ENCODE measurements around the gene SOCS1. TPM values are rescaled to one million over a fixed set of nuclear protein-coding genes. Genes with fewer than 3 reads are reported as not detected.

Gene SOCS1
- total and polyA plus RNA-seq, 2 of the 8 experiments (the other 6 are each of a cell fraction or from before 2014, with no cell fraction given): 21.0 to 48.9 TPM

DNA sequence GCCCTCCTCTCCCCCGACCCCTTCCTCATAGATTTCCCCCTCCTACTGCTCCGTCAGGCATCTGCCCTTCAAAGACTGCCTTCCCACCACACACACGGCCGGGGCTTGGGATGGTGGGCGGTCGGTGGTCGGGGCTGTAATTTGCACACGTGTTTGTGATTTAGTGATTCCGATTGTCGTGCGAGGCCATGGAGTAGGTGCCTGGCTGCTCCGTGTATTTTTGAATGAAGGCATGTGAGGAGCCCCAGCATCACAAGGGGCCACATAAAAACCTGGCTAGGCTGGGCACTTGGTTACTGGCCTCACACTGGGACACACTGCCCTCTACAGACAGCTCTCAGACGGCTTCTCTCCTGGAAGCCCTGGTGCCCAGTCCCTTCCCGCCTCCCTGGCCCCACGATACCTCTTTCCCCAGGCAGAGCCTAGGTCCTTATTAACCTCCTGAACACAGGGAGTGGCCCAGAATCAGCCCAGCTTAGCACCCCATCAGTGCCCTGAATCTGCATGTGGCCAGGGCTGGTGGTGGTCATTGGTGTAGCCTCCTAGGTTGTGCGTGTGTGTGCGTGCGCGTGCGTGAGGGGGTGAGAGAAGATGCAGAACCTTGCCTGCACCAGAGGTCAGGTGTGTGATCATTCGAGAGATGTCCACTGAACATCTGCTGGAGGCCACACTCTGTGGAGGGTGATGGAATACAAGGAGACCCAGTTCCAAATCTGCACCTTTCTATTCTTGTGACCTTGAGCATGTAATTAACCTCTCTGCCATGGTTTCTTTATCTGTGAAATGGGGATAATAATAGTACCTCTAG is 1.3 kb upstream of the SOCS1 start:
- ChIA-PET CTCF (ENCODE audit: partially characterized antibody) (interaction anchor here (0.6 to 6.8 kb wide), 36 partner anchors 10 to 450 kb away, joined by 3 to 79 read pairs (median 5); partner anchors contain the start of genes PRM3 and TNP2), POLR2A (ENCODE audit: partially characterized antibody) (interaction anchor here (0.9 to 4.6 kb wide), 21 partner anchors 11 to 292 kb away, joined by 3 to 32 read pairs (median 10); partner anchors contain the start of genes PRM3 and TNP2)
- Histone ChIP-seq H4K5ac (ENCODE audit: insufficient read length, low read depth, low read length) (no peak overlapping the region), H2BK12ac (ENCODE audit: low read depth, low read length) (peak overlapping the region; percentile 82; the same call in 1 of the 2 replicates), H3K27me3 (replicated peaks in 1 of 4; ENCODE audit: control insufficient read depth in 3 of 4, extremely low read depth in 1 of 4, insufficient read depth in 3 of 4, low read length in 3 of 4) (no peaks in the 10 kb centered on the region; a peak in 2 of 7 replicates), H3K79me1 (ENCODE audit: low read depth, low read length) (peaks cover 4% of the 10 kb centered on the region; the same call in 1 of the 2 replicates), H2BK120ac (replicated peaks; ENCODE audit: low read depth, low read length) (peak overlapping the region; percentile 69), H3K23ac (ENCODE audit: insufficient read length) (no peak overlapping the region), H3K9ac (replicated peaks in 1 of 4; ENCODE audit: extremely low read depth in 1 of 4, low read depth in 3 of 4, low read length in 3 of 4) (0 out of 7 replicates have a peak overlapping the region, but pooled peaks of 1 of the 4 experiments have one; percentile 8), H2BK15ac (ENCODE audit: low read length) (no peak overlapping the region), H3K23me2 (ENCODE audit: low read depth, low read length) (peaks cover 13% of the 10 kb centered on the region), H2AFZ (ENCODE audit: low read length) (peak overlapping the region; percentile 60; the same call in 1 of the 2 replicates), H3K4me1 (replicated peaks in 1 of 4; ENCODE audit: control insufficient read depth in 3 of 4, insufficient read depth in 4 of 4, low read length in 3 of 4) (peaks cover 0 to 22% (median 8%) of the 10 kb centered on the region in 4 experiments; a peak in 5 of 7 replicates), H3K18ac (ENCODE audit: extremely low read depth, low read length) (peak overlapping the region; percentile 72), H3K36me3 (ENCODE audit: control insufficient read depth in 2 of 4, insufficient read depth in 4 of 4, low read length in 3 of 4) (peaks cover 0 to 8% (median 5%) of the 10 kb centered on the region in 4 experiments; a peak in 5 of 8 replicates), H3K14ac (ENCODE audit: insufficient read length) (no peak overlapping the region), H3K56ac (replicated peaks; ENCODE audit: insufficient read length, low read depth, low read length) (peak overlapping the region; percentile 32), H2BK20ac (ENCODE audit: low read length) (peak overlapping the region; percentile 55; the same call in 1 of the 2 replicates), H3K4me3 (ENCODE audit: extremely low read depth in 1 of 4, insufficient read depth in 2 of 4, low read depth in 3 of 4, low read length in 4 of 4) (peak overlapping the region; percentile 61 to 97 (median 69)), H4K8ac (ENCODE audit: extremely low read depth, insufficient read depth, low read length) (0 out of 2 replicates have a peak overlapping the region, but pooled peaks have one; percentile 31), H4K20me1 (replicated peaks in 1 of 2; ENCODE audit: control insufficient read depth in 1 of 2, insufficient read depth in 2 of 2, low read length in 2 of 2) (peaks cover 8 to 20% of the 10 kb centered on the region in 2 experiments), H2BK5ac (ENCODE audit: low read depth, low read length) (peak overlapping the region; percentile 27; the same call in 1 of the 2 replicates), H4K91ac (replicated peaks; ENCODE audit: insufficient read length, low read length) (peak overlapping the region; percentile 94), H3K27ac (ENCODE audit: low read depth, low read length) (no peak overlapping the region), H3K4ac (replicated peaks; ENCODE audit: insufficient read length, low read depth, low read length) (peak overlapping the region; percentile 87), H3K9me3 (ENCODE audit: insufficient read depth in 2 of 2, low read depth in 1 of 2, low read length in 1 of 2) (no peaks in the 10 kb centered on the region), H3K4me2 (ENCODE audit: insufficient read depth in 1 of 2, low read depth in 2 of 2, low read length in 2 of 2) (peak overlapping the region; percentile 36 to 96), H3K79me2 (ENCODE audit: control insufficient read depth in 1 of 2, insufficient read depth in 2 of 2, low read length in 2 of 2) (peaks cover 0 to 28% of the 10 kb centered on the region in 2 experiments; a peak in 2 of 4 replicates), H2AK5ac (ENCODE audit: low read depth, low read length) (no peak overlapping the region)
- DNase-seq (ENCODE audit: low read depth in 1 of 2, low spot score in 2 of 2) (peak in 1 of 2 experiments; percentile 81), FAIRE-seq (no peak)
- 29% methylated on average over 21 of the region's 21 CpGs; no CpG with 5 or more reads in 1 of the 2 experiments for WGBS, 2 experiments (ENCODE audit: extremely low coverage in 1 of 2, insufficient coverage in 1 of 2, insufficient read length in 1 of 2, insufficient replicate concordance in 2 of 2, low coverage in 1 of 2, low lambda C conversion rate in 2 of 2, missing lambda C conversion rate in 1 of 2)
- TF ChIP-seq, protein P1, sequence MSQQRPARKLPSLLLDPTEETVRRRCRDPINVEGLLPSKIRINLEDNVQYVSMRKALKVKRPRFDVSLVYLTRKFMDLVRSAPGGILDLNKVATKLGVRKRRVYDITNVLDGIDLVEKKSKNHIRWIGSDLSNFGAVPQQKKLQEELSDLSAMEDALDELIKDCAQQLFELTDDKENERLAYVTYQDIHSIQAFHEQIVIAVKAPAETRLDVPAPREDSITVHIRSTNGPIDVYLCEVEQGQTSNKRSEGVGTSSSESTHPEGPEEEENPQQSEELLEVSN (IDR thresholded peaks at IDR 0.05): peak; percentile 87
- TF ChIP-seq RXRA (IDR thresholded peaks at IDR 0.05; ENCODE audit: insufficient read depth, low read depth, low read length) (no peak), POU5F1 (IDR thresholded peaks at IDR 0.05; ENCODE audit: low read depth, low read length) (no peak), HDAC2 (IDR thresholded peaks at IDR 0.05; ENCODE audit: borderline replicate concordance in 1 of 2, low read depth in 2 of 2, low read length in 2 of 2) (no peak; a peak in 1 of 4 replicates), TBP (IDR thresholded peaks at IDR 0.05; ENCODE audit: low read depth, low read length) (no peak), SIN3A (conservative IDR thresholded peaks at IDR 0.05 in 1 of 2, IDR thresholded peaks at IDR 0.05 in 1 of 2; ENCODE audit: low read depth in 1 of 2, low read length in 2 of 2) (peak; percentile 43 to 57; a peak in 1 of 4 replicates), CBX8 (IDR thresholded peaks at IDR 0.05; ENCODE audit: borderline replicate concordance, low read depth, low read length) (no peak), TAF7 (optimal IDR thresholded peaks at IDR 0.05; ENCODE audit: borderline replicate concordance, low read depth, low read length) (no peak), NRF1 (IDR thresholded peaks at IDR 0.05; ENCODE audit: low read depth, low read length) (no peak)

Data from H1 (cell line).